GM18909 (cell line): ENCODE measurements around the gene CLEC18C.
"Not testable (repeated sequence)": the region's sequence is repeated elsewhere in the genome, so short reads cannot be mapped to it uniquely, and the experiment has no call there.

Experiments used
- ATAC-seq: cut with Tn5 transposase; IDR thresholded peaks from one replicate; pipeline ENCODE4 v1.9.1; 2021; ENCODE audit warnings: mild to moderate bottlenecking; ENCODE audit not compliant: unreplicated experiment, poor library complexity

CLEC18C gene

GRCh38 chr16:70173212-70173837, at the start of gene CLEC18C:
Gene CLEC18C, plus strand, starts transcription at chr16:70173787. Its CDS starts 492 bp downstream, at chr16:70174279.
- ATAC-seq = not testable (repeated sequence)

- ATAC-seq = not testable (repeated sequence)
These were observed 49.8 kb upstream of the CLEC18C start for GRCh38 chr16:70123822-70124221.

DNA sequence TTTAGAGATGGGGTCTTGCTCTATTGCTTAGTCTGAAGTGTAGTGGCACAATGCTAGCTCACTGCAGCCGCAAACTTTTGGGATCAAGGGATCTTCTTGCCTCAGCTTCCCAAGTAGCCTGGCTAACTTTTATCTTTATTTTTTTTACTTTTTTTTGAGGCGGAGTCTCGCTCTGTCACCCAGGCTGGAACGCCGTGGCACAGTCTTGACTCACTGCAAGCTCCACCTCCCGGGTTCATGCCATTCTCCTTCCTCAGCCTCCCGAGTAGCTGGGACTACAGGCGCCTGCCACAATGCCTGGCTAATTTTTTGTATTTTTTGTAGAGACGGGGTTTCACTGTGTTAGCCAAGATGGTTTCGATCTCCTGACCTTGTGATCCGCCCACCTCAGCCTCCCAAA, 47.4 kb upstream of the CLEC18C start:
- ATAC-seq = not testable (repeated sequence)

DNA sequence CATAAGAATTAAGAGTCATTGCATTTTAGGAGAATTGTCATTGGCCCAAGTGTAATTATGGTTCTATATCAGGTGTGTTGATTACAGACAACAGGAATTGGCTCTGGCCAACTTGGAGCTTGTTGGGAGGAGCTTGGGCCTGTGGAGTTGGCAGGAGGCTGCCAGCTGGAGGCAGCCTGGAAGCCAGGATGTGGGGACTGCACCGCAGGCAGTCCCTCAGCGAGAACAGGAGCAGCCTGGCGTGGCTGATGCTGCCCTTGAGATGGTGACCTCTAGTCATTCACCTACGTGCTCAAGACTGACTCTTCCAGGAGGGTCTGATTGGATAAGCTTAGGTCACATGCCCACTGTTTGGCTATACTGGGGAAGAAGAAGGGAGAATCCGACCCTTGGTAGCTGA, 45.9 kb upstream of the CLEC18C start:
- ATAC-seq = not testable (repeated sequence)

DNA sequence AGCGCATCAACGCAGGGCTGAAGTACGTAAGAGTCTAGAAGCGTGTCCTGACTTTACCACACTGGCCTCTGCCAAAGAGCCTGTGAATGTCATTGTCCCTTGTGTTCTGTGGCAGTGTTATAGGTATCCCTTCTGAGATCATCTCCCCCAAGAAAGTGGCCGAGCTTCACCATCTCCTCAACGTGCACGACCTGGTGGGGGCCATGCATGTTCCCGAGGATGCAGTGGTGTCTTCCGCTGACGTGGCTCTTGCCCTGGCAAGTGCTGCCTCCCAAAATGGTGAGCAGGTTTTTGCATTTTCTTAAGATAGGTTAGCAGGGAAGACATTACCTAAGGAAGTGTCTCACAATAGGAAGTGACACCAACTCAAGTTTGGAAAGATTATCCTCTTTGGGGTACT, 44.7 kb upstream of the CLEC18C start:
- not testable (repeated sequence) for ATAC-seq

DNA sequence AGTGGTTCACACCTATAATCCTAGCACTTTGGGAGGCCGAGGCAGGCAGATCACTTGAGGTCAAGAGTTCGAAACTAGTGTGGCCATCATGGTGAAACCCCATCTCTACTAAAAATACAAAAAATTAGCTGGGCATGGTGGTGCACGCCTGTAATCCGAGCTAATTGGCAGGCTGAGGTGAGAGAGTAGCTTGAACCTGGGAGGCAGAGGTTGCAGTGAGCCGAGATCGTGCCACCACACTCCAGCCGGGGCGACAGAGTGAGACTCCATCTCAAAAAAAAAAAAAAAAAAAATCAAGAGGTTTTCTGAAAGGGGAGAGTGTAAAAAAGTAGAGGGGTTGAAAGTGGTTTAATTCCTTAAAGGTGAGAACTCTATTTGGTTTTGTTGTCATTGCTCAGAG, 37.8 kb upstream of the CLEC18C start:
- ATAC-seq = not testable (repeated sequence)

DNA sequence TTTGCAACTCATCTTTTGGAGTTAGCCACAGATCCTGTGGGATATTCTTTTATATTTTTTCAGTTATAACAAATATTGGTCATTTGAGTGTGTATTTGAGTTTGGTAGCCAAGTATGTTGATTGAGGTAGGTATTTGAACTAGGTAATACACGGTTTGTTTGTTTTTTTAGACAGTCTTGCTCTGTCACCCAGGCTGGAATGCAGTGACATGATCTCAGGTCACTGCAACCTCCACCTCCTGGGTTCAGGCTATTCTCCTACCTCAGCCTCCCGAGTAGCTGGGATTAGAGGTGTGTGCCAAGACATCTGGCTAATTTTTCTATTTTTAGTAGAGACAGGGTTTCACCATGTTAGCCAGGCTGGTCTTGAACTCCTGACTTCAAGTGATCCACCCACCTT, 37.0 kb upstream of the CLEC18C start:
- ATAC-seq = not testable (repeated sequence)

DNA sequence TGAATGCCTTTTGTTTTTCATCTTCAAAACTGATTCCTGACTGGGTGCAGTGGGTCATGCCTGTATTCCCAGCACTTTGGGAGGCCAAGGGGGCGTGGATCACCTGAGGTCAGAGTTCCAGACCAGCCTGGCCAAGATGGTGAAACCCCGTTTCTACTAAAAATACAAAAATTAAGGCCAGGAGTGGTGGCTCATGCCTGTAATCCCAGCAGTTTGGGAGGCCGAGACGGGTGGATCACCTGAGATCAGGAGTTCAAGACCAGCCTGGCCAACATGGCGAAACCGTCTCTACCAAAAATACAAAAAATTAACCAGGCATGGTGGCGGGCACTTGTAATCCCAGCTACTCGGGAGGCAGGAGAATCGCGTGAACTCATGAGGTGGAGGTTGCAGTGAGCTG, 30.8 kb upstream of the CLEC18C start:
- not testable (repeated sequence) for ATAC-seq

- not testable (repeated sequence) for ATAC-seq
These were observed 30.2 kb upstream of the CLEC18C start for GRCh38 chr16:70143231-70143895.

DNA sequence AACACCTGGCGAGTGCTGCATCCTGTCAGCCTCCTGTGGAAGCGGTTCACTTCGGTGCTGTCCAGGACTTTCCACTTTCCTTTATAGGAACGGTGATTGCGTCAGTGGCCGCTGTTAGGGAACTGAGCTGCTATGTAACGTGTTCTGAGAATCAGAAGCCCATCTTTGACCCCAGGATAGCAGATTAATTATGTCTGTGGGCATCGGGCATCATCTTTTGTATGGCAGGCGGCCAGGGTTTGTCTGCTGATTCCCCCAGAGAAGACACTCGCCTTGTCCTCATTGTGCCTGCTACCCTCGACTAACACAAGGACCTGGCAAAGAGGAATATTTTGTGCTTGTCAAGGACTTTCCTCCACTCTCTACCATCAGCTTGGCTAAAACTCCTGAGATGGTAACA, 25.7 kb upstream of the CLEC18C start:
- ATAC-seq = not testable (repeated sequence)

- ATAC-seq = not testable (repeated sequence)
These were observed 25.1 kb upstream of the CLEC18C start for GRCh38 chr16:70148453-70148852.

- not testable (repeated sequence) for ATAC-seq
These were observed 24.3 kb upstream of the CLEC18C start for GRCh38 chr16:70149296-70149695.

DNA sequence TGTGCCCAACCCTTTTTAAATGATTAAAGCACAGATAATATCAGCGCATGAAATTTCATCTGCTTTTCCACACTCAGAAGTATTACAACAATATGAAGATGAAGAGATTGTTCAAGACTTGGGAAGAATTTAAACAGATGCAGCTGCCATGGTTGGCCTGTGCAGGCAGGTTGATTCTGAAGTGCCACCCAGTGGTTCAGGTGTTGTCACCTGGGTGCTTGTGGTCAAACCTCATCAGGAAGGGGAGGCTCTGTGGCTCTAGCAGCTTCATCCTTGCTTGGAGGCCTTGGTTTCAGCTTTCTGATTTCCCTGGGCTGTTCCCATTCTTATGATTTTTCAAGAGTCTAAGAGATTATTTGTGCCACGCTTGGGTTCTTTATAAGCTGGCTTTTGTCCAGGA, 22.2 kb upstream of the CLEC18C start:
- ATAC-seq = no peak

DNA sequence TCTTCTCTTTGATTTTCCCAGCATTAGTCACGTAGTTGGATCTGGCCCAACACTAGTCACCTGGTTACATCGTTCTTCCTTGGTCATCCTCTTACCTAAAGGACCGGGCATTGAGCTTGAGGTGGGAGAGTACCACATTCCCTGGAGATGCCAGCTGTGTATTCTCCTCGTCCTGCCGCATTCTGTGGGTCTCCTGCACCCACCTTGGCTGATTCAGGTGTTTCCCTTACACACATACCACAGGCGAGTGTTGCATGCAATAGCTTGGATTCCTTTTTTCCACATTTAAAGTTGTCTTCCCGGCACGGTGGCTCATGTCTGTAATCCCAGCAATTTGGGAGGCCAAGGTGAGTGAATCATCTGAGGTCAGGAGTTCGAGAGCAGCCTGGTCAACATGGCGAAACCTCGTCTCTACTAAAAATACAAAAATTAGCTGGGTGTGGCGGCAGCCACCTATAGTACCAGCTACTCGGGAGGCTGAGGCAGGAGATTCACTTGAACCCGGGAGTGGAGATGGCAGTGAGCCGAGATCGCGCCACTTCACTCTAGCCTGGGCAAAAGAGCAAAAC, 21.6 kb upstream of the CLEC18C start:
- no peak for ATAC-seq

- ATAC-seq = no peak
These were observed 20.8 kb upstream of the CLEC18C start for GRCh38 chr16:70152578-70153302.

- not testable (repeated sequence) for ATAC-seq
These were observed 18.9 kb upstream of the CLEC18C start for GRCh38 chr16:70154736-70155135.

GRCh38 chr16:70156207-70156978, 17.2 kb upstream of the CLEC18C start:
- no peak for ATAC-seq

DNA sequence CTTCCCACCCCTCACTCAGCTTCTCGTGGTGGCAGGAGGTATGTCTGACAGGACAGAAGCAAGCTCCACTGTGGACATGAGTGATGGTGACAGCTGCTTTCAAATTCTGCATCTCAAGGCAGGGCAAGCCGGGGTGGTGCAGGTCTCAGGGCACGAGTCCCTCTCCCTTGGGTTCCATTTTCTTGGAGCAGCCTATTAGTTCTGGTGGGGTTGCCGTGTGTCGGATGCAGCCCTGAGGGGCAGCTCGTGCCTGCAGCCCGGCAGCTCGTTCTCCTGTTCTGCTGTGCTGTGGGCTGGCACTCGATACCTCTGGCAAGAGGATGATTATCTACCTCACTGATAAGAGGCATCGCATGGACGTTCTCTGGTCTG, 16.5 kb upstream of the CLEC18C start:
- no peak for ATAC-seq

- no peak for ATAC-seq
These were observed 15.9 kb upstream of the CLEC18C start for GRCh38 chr16:70157477-70158260.
